ENCODE results near the gene SPOCK1.

SPOCK1 gene

DNA sequence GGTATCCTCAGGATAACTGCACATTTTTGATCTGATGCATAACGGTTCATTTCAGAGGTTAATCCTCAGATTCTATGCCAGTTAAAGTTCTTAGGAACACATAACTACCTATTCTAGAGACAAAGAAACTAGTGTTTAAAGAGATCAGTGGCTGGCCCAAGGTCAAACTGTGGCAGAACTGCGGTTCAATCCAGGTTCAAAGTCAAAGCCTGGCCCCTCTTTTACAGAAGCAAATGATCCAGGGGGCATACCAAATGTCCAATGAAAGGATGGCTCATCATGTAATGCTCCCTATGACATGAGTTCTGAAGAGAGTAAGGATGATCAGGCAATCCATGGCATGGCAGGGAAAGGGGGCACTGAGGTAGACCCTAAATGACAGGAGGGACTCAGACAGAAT, 283.3 kb downstream of the SPOCK1 start:
- TF ChIP-seq CTCF (IDR thresholded peaks at IDR 0.05), result no peak
- peaks cover 18% of the 10 kb centered on the region for H3K4me1 Mint-ChIP-seq
- H3K27me3 Mint-ChIP-seq (ENCODE audit: low read depth, poor library complexity), result no peaks in the 10 kb centered on the region
- no peak for DNase-seq
- no peak overlapping the region for H3K27ac Mint-ChIP-seq
- H3K36me3 Mint-ChIP-seq (ENCODE audit: low read depth), result no peaks in the 10 kb centered on the region
- H3K9me3 Mint-ChIP-seq, result no peaks in the 10 kb centered on the region
- H3K4me3 Mint-ChIP-seq, result no peak overlapping the region

- DNase-seq, result no peak
- Mint-ChIP-seq H3K27me3 (ENCODE audit: low read depth, poor library complexity) (no peaks in the 10 kb centered on the region), H3K4me1 (peaks cover 18% of the 10 kb centered on the region), H3K36me3 (ENCODE audit: low read depth) (no peaks in the 10 kb centered on the region), H3K4me3 (no peak overlapping the region), H3K27ac (no peak overlapping the region), H3K9me3 (no peaks in the 10 kb centered on the region)
- no peak for TF ChIP-seq CTCF (IDR thresholded peaks at IDR 0.05)
These were observed 283.9 kb downstream of the SPOCK1 start for GRCh38 chr5:137215261-137215660.

GRCh38 chr5:137214446-137215189, 284.5 kb downstream of the SPOCK1 start:
- Mint-ChIP-seq H3K27ac (no peak overlapping the region), H3K36me3 (ENCODE audit: low read depth) (no peaks in the 10 kb centered on the region), H3K4me1 (peaks cover 18% of the 10 kb centered on the region), H3K27me3 (ENCODE audit: low read depth, poor library complexity) (no peaks in the 10 kb centered on the region), H3K4me3 (no peak overlapping the region), H3K9me3 (no peaks in the 10 kb centered on the region)
- no peak for TF ChIP-seq CTCF (IDR thresholded peaks at IDR 0.05)
- no peak for DNase-seq

- no peak for TF ChIP-seq CTCF (IDR thresholded peaks at IDR 0.05)
- Mint-ChIP-seq H3K4me3 (no peak overlapping the region), H3K27me3 (ENCODE audit: low read depth, poor library complexity) (no peaks in the 10 kb centered on the region), H3K36me3 (ENCODE audit: low read depth) (no peaks in the 10 kb centered on the region), H3K27ac (no peak overlapping the region), H3K9me3 (no peaks in the 10 kb centered on the region), H3K4me1 (peaks cover 25% of the 10 kb centered on the region)
- DNase-seq, result no peak
These were observed 286.7 kb downstream of the SPOCK1 start for GRCh38 chr5:137212471-137212870.

DNA sequence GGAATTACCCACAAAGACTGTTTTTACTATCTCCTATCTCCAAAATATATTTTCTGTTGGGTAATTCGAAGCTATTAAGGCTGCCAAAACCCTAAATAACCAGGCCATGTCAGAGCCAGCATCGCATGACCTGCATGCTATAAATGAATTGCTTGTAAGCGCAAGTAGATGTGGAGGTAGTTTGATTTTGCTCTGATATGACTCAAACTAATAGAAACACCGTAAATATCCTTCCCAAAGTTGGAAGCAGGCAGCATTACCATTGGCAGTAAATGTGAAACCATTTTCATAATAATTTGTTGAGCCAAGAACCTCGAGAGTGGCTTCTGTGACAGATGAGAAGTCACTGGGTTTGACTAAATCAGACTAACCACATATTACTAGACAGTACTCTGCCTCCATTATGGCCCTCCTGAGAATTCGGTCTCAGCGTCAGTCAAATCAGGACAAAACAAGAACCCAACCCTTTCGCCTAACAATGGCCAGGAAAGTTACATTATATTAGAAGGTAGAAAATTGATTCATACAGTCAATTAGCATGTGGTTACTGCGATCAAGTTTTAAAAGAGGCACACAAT, 289.8 kb downstream of the SPOCK1 start:
- H3K27me3 Mint-ChIP-seq (ENCODE audit: low read depth, poor library complexity), result peaks cover 3% of the 10 kb centered on the region
- peaks cover 27% of the 10 kb centered on the region for H3K4me1 Mint-ChIP-seq
- H3K4me3 Mint-ChIP-seq, result no peak overlapping the region
- no peak for TF ChIP-seq CTCF (IDR thresholded peaks at IDR 0.05)
- H3K9me3 Mint-ChIP-seq, result no peaks in the 10 kb centered on the region
- no peak for DNase-seq
- no peaks in the 10 kb centered on the region for H3K36me3 Mint-ChIP-seq (ENCODE audit: low read depth)
- no peak overlapping the region for H3K27ac Mint-ChIP-seq

Data from nephron progenitor cell (in vitro differentiated cells).